NCI-H82 (cell line): ENCODE results near the gene NBDY.

Source experiments
- DNase-seq: peaks from one replicate; lab custom pipeline; 2025; lab: John Stamatoyannopoulos, UW

Gene NBDY

DNA sequence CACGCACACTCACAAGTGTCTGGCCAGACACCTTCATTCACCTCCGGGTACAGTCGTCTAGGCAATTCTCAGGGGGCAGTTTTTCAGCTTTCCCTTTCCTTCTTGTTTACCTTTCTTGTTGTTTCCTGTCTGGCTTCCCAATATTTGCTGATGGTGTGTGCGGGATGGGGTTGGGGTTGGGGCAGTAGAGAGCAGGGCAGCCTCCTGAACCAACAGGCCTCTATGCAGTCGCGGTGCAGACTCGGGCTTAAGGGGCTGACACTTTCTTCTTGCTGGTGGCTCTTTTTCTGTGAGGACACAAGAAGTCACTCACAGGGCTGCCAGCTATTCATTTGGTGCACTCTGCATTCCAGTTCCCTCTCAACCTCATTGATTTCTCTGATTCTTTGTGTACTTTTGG, 56.4 kb downstream of the NBDY start:
- DNase-seq = no peak

DNA sequence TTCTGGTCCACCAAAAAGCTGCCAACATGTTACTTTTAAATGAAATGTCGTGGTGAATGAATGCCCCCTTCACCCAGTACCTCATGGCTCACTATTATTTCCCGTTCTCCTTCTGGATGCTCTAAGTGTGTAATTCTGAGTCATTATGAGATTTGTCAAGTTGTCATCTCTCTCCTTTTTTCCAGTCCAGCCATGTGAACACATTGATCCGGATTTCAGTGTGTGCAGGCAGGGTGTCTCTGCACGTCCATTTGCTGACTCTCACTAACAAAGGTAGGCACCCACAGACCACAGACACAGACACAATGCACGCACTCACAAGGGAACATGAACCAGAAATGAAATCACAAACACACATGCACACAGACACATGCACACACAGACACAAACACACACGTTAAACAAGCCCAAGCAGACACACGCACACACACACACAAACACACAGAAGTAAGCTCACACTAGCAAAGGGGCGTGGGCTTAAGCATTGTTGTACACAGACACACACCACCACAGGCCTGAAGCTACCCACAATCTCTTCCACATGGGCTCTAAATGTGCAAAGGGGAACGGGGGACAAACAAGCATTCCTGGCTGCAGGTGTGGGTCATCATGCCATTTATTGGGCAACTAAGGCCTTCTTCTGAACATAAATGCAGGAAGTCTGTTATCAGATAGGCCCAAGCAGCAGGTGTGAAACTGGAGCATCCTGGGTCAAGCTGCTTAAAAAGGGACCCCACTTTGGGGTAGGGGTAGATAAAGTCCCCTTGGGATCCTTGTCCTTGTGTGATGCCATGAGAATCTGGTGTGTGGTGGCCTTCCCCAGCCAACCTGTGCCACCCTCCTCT, 58.1 kb downstream of the NBDY start:
- DNase-seq = no peak

DNA sequence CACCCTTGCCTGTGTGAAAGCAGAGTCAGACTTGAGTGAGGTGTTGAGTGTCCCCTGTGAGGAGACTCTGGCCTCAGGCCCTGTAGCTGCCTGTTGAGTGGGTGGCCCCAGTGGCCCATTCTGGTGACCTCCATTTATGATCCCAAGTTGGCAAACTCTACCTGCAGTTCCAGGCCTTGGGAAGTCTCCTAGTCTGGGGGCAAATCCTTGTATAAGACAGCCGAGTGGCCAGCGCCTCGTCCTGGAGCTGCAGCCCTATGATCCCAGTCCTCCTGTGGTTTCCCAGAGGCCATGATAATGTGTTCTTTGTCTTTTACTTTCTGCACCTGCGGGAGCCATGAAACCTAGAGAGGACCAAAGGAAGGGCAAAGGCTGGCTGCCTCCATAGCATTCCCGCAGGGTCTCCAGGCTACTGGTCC, 58.7 kb downstream of the NBDY start:
- DNase-seq = no peak

DNA sequence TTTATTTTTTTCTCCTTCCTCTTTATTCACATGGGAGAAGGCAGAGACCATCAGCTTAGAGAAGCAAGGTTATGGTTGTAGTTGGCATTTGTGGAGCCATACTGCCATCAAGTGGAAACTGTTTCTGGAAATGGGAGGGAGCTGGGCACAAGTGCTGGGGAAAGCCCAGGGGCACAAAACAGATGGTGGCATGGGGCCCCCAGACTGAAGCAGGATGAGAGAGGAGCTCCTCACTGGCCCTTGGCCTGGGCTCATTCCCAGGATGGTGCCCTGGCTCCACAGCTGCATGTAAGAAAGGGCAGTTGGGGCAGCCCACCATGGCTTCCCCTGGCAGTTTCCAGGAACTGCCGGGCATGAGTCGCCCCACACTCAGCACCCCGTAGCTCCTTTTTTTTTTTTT, 59.2 kb downstream of the NBDY start:
- DNase-seq = no peak

DNA sequence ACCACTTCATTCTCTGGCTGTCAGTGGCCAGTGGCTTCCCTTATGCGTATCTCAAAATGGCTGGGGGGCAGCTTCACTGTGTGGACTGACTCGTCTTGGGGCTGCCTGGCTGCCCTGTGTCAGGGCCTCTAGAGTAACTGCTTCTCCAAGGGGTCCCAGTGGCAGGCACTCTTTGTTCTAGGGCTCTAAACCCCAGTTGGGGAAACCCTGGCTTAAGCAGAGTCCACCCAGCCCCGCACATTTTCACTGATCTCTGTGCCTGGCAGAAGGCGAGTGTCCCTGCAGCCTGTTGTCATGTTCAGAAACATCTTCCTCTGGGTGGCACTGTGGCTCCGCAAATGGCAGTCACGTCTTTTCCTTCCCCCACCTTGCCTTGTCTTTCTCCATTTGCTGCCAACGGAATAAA, 59.7 kb downstream of the NBDY start:
- DNase-seq = no peak

DNA sequence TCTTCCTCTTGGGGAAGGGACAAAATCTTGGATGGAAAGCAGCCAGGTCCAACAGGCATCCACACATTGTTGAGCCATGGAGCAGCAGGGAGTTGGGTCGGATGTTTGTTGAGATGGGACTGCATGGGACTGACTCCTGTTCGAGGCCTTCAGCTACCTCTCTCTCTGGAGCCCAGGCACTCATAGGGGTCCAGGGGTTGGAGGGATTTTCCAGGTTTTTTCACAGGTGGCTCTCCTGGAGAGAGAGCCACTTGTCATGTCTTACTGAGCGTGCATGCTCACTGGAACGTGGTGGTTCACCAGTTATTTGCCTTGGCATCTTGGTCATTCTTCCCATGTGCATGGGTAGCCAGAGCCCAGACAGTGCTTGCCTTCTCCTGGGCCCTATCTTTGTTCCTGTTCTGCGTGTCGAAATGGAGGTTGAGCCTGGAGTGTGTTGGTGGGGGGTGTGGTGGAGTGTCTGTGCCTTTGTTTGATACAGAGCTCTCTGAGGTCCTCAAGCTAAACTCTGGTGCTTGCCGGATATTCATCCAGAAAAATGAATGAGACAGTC, 60.6 kb downstream of the NBDY start:
- no peak for DNase-seq

DNA sequence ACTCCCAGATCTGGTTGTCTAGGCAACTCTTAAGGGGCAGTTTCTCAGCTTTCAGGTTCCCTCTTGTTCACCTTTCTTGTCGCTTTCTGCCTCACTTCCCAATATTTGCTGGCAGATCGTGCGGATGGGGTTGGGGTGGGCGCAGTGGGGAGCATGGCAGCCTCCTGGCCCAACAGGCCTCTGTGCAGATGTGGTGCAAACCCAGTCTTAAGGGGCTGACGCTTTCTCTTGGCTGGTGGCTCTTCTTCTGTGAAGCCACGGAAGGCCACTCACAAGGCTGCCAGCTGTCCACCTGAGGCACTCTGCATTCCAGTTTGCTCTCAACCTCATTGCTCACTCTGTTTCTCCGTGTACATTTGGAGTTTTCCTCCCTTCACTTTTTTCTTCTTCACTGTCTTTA, 61.7 kb downstream of the NBDY start:
- no peak for DNase-seq

DNA sequence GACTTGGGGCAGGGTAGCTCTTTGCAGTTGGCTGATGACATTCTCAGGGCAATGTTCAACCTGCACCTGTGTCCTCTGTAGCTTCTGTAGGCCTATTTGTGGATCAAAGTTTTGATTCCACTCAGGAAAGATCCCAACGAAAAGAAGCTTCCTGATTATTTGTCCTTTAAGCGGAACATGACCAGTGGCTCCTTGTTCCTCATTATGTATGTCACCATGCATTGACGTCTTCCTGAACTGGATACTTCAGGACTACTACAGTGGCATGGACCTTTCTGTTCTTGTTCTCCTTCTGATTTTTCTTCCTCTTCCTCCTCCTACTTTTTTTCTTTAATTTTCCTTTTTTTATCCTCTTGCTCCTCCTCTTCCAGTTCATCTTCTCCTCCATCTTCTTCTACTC, 62.4 kb downstream of the NBDY start:
- no peak for DNase-seq

DNA sequence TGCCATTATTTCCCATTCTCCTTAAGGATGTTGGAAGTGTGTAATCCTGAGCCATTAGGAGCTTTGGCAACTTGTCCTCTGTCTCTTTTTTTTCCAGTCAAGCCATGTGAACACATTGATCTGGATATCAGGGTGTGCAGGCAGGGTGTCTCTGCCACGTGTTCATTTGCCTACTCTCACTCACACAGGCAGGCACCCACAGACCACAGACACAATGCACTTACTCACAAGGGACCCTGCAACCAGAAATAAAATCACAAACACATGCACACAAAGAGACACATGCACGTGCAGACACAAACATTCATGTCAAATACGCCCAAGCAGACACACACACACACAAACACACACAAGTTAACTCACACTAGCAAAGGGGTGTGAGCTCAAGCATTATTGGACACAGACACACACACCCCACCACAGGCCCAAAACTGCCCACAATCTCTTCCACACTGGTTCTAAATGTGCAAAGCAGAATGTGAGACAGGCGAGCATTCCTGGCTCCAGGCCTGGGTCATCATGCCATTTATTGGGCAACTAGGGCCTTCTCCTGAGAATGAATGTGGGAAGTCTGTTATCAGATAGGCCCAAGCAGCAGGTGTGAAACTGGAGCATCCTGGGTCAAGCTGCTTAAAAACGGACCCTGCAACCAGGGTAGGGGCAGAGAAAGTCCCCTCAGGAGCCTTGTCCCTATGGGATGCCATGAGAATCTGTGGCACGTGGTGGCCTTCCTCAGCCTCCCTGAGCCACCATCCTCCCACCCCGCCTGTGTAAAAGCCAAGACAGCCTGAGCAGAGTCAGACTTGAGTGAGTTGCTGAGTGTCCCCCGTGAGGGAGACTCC, 63.4 kb downstream of the NBDY start:
- DNase-seq = no peak

DNA sequence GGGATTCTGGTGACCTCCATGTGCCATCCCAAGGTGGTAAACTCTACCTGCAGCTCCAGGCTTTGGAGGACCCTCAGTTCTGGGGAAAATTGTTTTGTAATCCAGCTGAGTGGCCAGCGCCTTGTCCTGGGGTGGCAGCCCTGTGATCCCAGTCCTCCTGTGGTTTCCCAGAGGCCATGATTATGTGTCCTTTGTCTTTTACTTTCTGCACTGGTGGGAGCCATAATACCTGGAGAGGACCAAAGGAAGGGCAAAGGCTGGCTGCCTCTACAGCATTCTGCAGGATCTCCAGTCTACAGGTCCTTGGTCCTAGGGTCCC, 64.0 kb downstream of the NBDY start:
- no peak for DNase-seq

DNA sequence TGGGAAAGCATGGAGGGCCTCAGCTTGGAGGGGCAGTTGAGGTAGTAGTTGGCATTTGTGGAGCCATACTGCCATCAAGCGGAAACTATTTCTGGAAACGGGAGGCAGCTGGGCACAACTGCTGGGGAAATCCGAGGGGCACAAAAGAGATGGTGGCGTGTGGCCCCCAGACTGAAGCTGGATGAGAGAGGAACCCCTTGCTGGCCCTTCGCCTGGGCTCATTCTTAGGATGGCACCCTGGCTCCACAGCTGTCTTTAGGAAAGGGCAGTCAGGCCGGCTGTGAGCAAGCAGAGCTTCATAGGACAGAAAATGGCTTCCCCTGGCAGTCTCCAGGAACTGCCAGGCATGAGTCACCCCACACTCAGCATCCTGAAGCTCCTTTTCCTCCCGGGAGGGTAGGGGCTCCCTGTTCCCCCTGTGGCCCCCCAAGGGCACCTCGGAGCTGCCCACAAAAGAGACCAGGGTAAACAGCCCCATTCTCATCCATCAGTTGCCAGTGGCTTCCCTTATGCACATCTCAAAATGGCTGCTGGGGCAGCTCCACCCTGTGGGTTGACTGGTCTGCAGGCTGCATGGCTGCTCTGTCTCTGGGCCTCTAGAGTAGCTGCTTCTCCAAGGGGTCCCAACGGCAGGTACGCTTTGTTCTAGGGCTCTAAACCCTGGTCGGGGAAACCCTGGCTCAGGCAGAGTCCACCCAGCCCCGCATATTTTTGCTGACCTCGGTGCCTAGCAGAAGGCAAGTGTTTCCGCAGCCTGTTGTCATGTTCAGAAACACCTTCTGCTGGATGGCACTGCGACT, 64.7 kb downstream of the NBDY start:
- DNase-seq = no peak

DNA sequence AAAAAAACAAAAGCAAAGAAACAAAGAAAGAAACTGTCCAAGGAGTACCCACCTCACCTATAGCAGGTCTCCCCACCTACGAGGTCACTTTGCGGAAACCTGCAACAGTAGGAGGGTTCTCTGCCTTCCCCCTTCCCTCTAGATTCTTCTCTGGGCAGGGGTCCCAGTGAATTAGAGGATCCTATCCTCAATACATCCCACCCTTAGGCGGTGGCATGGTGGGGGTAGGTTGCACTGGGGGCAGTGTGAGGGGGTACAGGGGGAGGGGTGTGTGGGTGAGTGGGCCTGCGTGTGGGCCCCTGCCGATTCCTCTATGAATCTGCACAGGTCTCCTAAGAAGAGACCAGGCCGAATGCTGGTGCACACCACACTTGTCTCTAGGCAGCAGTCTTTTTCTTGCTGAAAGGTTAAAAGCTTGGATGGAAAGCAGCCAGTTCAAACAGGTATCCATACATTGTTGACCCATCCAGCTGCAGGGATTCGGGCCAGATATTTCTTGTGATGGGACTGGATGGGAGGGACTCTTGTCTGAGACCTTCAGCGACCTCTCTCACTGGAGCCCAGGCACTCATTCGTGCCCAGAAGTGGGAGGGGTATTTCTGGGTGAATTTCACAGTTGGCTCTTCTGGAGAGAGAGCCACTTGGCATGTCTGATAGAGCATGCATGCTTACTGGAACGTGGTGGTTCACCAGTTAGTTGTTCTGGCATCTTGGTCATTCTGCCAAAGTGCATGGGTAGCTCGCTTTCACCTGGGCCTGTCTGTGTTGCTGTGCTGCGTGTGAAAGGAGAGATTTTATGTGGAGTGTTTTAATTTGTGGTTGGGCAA, 65.6 kb downstream of the NBDY start:
- no peak for DNase-seq

DNA sequence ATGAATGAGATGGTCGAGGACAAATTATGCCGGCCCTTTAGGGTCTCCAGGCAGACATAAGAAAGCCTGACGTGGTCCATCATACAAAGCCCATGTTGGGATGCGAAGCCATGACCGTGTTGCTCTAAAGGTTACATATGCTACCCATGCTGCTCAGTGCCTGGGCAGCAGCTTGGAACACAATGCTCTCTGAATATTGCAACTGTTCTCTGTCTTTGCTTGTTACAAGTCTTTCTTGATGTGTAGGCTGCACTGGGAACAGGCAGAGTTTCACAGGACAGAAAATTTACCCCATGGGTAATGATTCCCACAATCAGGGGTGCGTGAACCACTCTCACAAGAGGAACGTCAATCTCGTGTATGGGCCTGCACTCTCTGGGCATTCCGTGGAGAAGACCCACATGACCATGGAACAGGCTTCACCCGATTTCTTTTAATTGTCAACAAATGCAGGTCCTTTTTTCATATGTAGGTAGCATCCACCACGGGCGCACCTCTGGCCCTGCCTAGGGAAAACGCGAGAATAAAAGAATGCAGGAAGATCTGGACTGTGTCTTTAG, 66.3 kb downstream of the NBDY start:
- DNase-seq = no peak

DNA sequence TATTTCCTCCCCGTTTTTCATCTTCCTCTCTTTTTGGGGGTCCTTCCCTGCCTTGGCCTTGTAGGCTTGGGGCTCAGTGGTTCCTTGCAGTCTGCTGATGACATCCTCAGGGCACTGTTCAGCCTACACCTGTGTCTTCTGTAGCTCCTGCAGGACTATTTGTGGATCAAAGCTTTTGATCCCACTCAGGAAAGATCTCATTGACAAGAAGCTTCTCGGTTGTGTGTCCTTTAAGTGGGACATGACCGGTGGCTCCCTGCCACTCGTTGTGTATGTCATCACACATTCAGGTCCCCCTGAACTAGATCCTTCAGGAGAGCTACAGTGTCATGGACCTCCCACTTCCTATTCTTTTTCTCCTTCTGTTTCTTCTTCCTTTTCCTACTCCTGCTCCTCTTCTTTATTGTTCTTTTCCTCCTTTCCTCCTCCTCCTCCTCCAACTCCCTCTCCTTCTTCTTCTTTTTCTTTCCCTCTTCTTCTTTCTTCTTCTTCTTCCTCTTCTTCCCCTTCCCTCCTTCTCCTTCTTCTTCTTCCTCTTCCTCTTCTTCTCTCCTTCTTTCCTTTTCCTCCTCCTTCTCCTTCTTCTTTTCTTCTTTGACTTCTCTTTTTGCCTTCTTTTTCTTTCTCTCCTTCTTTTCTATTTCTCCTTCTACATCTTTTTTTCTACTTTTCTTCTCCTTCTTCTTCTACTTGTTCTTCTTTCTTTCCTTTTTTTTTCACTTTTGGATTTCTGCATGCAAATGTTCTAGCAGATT, 67.8 kb downstream of the NBDY start:
- no peak for DNase-seq

DNA sequence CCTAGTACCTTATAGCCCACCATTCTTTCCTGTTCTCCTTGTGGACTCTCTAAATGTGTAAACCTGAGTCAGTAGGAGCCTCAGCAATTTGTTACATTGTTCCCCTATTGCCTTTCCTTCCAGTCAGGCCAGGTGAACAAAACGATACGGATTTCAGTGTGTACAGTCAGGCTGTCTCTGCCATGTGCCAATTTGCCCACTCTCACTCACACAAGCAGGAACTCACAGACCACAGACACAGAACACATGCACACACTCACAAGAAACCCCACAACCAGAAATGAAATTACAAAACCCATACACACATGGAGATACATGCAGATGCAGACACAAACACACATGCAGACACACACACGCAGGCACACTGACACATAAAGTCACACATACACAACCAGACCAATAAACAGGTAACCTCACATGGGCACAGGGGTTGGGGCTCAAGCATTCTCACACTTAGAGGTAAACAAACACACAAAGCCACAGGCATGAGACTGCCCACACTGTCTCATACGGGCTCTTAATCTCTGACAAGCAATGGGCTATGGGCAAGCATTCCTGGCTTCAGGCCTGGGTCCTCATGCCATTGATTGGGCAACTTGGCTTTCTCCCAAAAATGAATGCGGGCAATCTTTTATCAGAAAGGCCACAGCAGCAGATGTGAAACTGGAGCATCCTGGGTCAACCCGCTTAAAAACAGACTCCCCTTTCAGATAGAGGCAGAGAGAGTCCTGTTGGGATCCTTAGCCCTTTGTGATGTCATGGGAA, 68.7 kb downstream of the NBDY start:
- DNase-seq = no peak

DNA sequence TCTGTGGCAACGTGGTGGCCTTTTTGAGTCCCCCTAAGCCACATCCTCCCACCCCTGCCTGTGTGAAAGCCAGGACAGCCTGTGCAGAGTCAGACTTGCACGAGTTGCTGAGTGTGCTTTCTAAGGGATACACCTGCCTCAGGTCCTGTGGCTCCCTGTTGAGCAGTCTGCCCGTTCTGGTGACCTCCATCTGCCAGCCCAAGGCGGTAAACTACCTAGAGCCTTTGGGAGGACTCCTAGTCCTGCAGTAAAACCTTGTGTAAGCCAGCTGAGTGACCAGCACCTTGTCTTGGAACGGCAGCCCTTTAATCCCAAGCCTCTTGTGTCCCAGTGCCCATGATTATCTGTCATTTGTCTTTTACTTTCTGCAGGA, 69.3 kb downstream of the NBDY start:
- DNase-seq = no peak

DNA sequence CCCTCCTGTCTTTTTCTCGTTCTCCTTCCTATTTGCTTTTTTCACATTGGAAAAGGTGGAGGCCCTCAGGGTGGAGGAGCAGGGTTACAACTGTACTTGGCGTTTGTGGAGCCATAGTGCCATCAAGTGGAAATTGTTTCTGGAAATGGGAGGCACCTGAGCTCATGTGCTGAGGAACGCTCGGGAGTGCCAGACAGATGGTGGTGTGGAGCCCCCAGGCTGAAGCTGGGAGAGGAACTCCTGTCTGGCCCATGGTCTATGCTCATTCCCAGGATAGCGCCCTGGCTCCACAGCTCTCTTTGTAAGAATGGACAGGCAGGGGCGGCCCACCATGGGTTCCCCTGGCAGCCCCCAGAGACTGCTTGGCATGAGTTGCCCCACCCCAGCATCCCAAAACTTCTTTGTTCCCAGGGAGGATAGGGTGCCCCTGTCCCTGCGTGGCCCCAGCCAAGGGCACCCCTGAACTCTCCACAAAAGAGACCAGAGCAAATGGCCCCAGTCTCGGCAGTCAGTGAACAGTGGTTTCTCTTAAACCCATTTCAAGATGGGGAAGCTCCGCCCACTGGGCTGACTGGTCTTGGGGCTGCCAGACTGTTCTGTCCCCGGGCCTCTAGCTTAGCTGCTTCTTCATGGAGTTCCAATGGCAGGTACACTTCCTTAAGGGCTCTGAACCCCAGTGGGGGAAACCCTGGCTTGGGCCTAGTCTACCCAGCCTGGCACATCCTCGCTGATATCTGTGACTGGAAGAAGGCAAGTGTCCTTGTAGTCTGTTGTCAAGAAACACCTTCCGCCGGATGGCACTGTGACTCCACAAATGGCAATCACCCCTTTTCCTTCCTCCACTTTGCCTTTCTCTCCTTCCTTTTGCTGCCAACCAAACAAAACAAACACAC, 70.1 kb downstream of the NBDY start:
- no peak for DNase-seq

DNA sequence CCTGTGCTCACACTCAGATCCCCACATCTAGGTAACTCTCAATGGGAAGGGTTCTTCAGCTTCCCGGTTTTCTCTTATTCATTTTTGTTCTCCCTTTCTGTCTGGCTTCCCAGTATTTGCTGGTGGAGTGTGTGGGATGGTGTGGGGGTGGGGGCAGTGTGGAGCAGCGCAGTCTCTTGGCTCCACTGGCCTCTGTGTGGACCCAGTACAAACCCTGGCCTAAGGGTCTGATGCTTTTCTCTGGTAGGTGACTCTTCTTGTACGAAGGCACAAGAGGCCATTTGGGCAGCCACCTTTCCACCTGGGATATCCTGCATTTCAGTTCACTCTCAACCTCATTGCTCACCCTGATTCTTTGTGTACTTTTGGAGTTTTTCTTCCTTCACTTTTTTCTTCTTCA, 71.3 kb downstream of the NBDY start:
- DNase-seq = no peak

DNA sequence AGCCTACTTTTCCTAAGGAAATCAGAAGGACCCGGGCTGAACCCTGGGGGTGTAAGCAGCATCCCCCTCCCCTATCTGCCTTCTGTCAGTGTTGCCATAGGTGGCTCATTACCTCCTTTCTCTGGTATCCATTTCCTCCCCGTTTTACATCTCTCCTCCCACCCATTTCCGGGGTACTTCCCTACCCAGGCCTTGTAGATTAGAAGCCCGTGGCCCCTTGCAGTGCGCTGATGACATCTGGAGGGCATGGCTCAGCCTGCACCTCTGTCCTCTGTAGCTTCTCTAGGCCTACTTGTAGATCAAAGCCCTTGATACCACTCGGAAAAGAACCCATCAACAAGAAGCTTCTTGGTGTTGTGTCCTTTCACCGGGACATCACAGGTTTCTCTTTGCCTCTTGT, 71.8 kb downstream of the NBDY start:
- no peak for DNase-seq
